IMR-90 (cell line): ENCODE results near the gene DHRS3. TPM values are rescaled to one million over a fixed set of nuclear protein-coding genes. Genes with fewer than 3 reads are reported as not detected.

ENCODE experiments used
- ATAC-seq: fragments of 200-7000 bp; cut with Tn5 transposase; 2 replicates; pipeline ENCODE4 v1.9.1; 2020; ENCODE audit warnings: low read depth, mild to moderate bottlenecking, moderate library complexity
- BruUV-seq: library from RNA; stranded (reverse); fragments of 400-500 nt; replicated peaks from 2 replicates; lab custom pipeline; 2021; lab: Mats Ljungman, UMichigan
- CTCF ChIA-PET: fragments of 300-600 bp; formaldehyde crosslinking; extraction: SDS; loops from one replicate; lab custom pipeline; 2021; ENCODE audit warnings: antibody characterized with exemption; lab: Yijun Ruan, JAX
- POLR2A ChIA-PET: fragments of 300-600 bp; sonication (Branson Sonifier 250); formaldehyde crosslinking; loops from one replicate; lab custom pipeline; 2022; ENCODE audit warnings: antibody characterized with exemption; ENCODE audit not compliant: unreplicated experiment; lab: Charles Lee
- DNase-seq: peaks from one replicate; pipeline ENCODE4 v3.0.0; 2013
- H2AFZ ChIP-seq: replicated peaks from 2 replicates; pipeline ENCODE3; 2013; ENCODE audit warnings: low read length, mild to moderate bottlenecking; ENCODE audit not compliant: poor library complexity
- H2AK5ac ChIP-seq: 2 replicates; pipeline ENCODE4 v1.6.1; 2013; ENCODE audit warnings: low read depth, low read length, inconsistent platforms
- H2AK9ac ChIP-seq: replicated peaks from 2 replicates; pipeline ENCODE3; 2013; ENCODE audit warnings: mild to moderate bottlenecking, low read depth, low read length, moderate library complexity; ENCODE audit not compliant: poor library complexity
- H2BK120ac ChIP-seq: 2 replicates; pipeline ENCODE4 v1.6.1; 2013; ENCODE audit warnings: low read depth, low read length, inconsistent platforms
- H2BK15ac ChIP-seq: 3 replicates; pipeline ENCODE4 v1.6.1; 2013; ENCODE audit warnings: low read depth, low read length, inconsistent platforms
- H2BK20ac ChIP-seq: 2 replicates; pipeline ENCODE4 v1.6.1; 2013; ENCODE audit warnings: low read depth, mild to moderate bottlenecking, inconsistent platforms, low read length, moderate library complexity
- H2BK5ac ChIP-seq: 2 replicates; pipeline ENCODE4 v1.6.1; 2013; ENCODE audit warnings: mild to moderate bottlenecking, low read depth, low read length, inconsistent platforms; ENCODE audit not compliant: poor library complexity, severe bottlenecking
- H3K14ac ChIP-seq: replicated peaks from 2 replicates; pipeline ENCODE4 v1.6.1; 2013; ENCODE audit warnings: low read depth, low read length, inconsistent platforms
- H3K18ac ChIP-seq: 2 replicates; pipeline ENCODE4 v1.6.1; 2013; ENCODE audit warnings: low read depth, low read length, control low read depth
- H3K23ac ChIP-seq: 2 replicates; pipeline ENCODE4 v1.6.1; 2013; ENCODE audit warnings: low read depth, low read length, inconsistent platforms
- H3K27ac ChIP-seq: 2 replicates; pipeline ENCODE4 v1.5.1; 2013; ENCODE audit warnings: mild to moderate bottlenecking, control low read depth, low read length; ENCODE audit not compliant: insufficient read depth
- H3K27me3 ChIP-seq: 2 replicates; pipeline ENCODE4 v1.6.1; 2013; ENCODE audit warnings: low read length; ENCODE audit not compliant: control insufficient read depth, insufficient read depth
- H3K36me3 ChIP-seq: 2 replicates; pipeline ENCODE4 v1.6.1; 2013; ENCODE audit warnings: low read length, mixed read lengths; ENCODE audit not compliant: control insufficient read depth, insufficient read depth
- H3K4ac ChIP-seq: 2 replicates; pipeline ENCODE4 v1.6.1; 2013; ENCODE audit warnings: low read depth, low read length, inconsistent platforms
- H3K4me1 ChIP-seq: 2 replicates; pipeline ENCODE4 v1.6.1; 2013; ENCODE audit warnings: low read length, mixed read lengths; ENCODE audit not compliant: control insufficient read depth, insufficient read depth
- H3K4me2 ChIP-seq: 2 replicates; pipeline ENCODE4 v1.6.1; 2013; ENCODE audit warnings: low read depth, mild to moderate bottlenecking, control low read depth, low read length, moderate library complexity
- H3K4me3 ChIP-seq: 2 replicates; pipeline ENCODE4 v1.5.1; 2013; ENCODE audit warnings: low read depth, mild to moderate bottlenecking, control low read depth, low read length, moderate library complexity; ENCODE audit not compliant: insufficient read depth
- H3K56ac ChIP-seq: 2 replicates; pipeline ENCODE4 v1.6.1; 2013; ENCODE audit warnings: low read length, inconsistent platforms; ENCODE audit not compliant: insufficient read depth; ENCODE audit errors: extremely low read depth
- H3K79me1 ChIP-seq, 2 experiments: 2 replicates each; pipeline ENCODE4 v1.6.1; 2013; ENCODE audit warnings: low read length in 2 of 2, inconsistent platforms in 1 of 2, low read depth in 1 of 2
- H3K9ac ChIP-seq: 2 replicates; pipeline ENCODE4 v1.6.1; 2013; ENCODE audit warnings: low read depth, low read length, control low read depth
- H3K9me1 ChIP-seq: 2 replicates; pipeline ENCODE4 v1.6.1; 2013; ENCODE audit warnings: low read length, inconsistent platforms; ENCODE audit not compliant: insufficient read depth
- H3K9me3 ChIP-seq: 2 replicates; pipeline ENCODE4 v1.6.1; 2013; ENCODE audit warnings: low read length; ENCODE audit not compliant: control insufficient read depth, insufficient read depth
- H4K20me1 ChIP-seq: 2 replicates; pipeline ENCODE4 v1.6.1; 2013; ENCODE audit warnings: low read length, inconsistent platforms; ENCODE audit not compliant: insufficient read depth
- H4K5ac ChIP-seq: 2 replicates; pipeline ENCODE4 v1.6.1; 2013; ENCODE audit warnings: mild to moderate bottlenecking, low read depth, low read length, control low read depth
- H4K8ac ChIP-seq, 2 experiments: 2 replicates each; pipeline ENCODE4 v1.6.1; 2013; ENCODE audit warnings: low read depth in 2 of 2, low read length in 2 of 2, control low read depth in 1 of 2, inconsistent platforms in 1 of 2
- H4K91ac ChIP-seq: 2 replicates; pipeline ENCODE4 v1.6.1; 2013; ENCODE audit warnings: low read depth, low read length, inconsistent platforms; ENCODE audit not compliant: insufficient read depth
- BHLHE40 ChIP-seq: fragments of 150-350 bp; IDR thresholded peaks from 2 replicates; pipeline ENCODE4 v1.6.1; 2016; ENCODE audit warnings: mild to moderate bottlenecking, low read depth, low read length
- CEBPB ChIP-seq: IDR thresholded peaks from 2 replicates; pipeline ENCODE4 v1.6.1; 2012; ENCODE audit warnings: low read depth, low read length, improper control_type of control experiment
- CHD1 ChIP-seq: IDR thresholded peaks from 2 replicates; pipeline ENCODE4 v1.6.1; 2012; ENCODE audit warnings: low read depth, low read length, improper control_type of control experiment
- ELK1 ChIP-seq: fragments of 150-350 bp; IDR thresholded peaks from 2 replicates; pipeline ENCODE4 v1.6.1; 2016; ENCODE audit warnings: low read depth, mild to moderate bottlenecking, low read length, moderate library complexity, borderline replicate concordance
- FOS ChIP-seq: fragments of 150-350 bp; IDR thresholded peaks from 2 replicates; pipeline ENCODE4 v1.6.1; 2016; ENCODE audit warnings: low read depth, low read length
- MAFK ChIP-seq: IDR thresholded peaks from 2 replicates; pipeline ENCODE4 v1.6.1; 2012; ENCODE audit warnings: low read depth, low read length, improper control_type of control experiment
- MXI1 ChIP-seq: IDR thresholded peaks from 2 replicates; pipeline ENCODE4 v1.6.1; 2012; ENCODE audit warnings: low read depth, mild to moderate bottlenecking, low read length, moderate library complexity, borderline replicate concordance
- NFE2L2 ChIP-seq: fragments of 150-350 bp; IDR thresholded peaks from 2 replicates; pipeline ENCODE4 v1.6.1; 2016; ENCODE audit warnings: low read depth, mild to moderate bottlenecking, low read length
- POLR2A ChIP-seq: IDR thresholded peaks from 2 replicates; pipeline ENCODE4 v1.6.1; 2012; ENCODE audit warnings: mild to moderate bottlenecking, low read depth, low read length
- RAD21 ChIP-seq: IDR thresholded peaks from 2 replicates; pipeline ENCODE4 v1.6.1; 2012; ENCODE audit warnings: low read length, improper control_type of control experiment
- RCOR1 ChIP-seq: IDR thresholded peaks from 2 replicates; pipeline ENCODE4 v1.6.1; 2012; ENCODE audit warnings: mild to moderate bottlenecking, low read length, improper control_type of control experiment; ENCODE audit not compliant: insufficient replicate concordance
- RFX5 ChIP-seq: IDR thresholded peaks from 2 replicates; pipeline ENCODE4 v1.8.0; 2012; ENCODE audit warnings: low read depth, mild to moderate bottlenecking, low read length, moderate library complexity
- SMC3 ChIP-seq: fragments of 150-350 bp; IDR thresholded peaks from 2 replicates; pipeline ENCODE4 v1.6.1; 2016; ENCODE audit warnings: low read depth, mild to moderate bottlenecking, antibody characterized with exemption, low read length, moderate library complexity
- USF2 ChIP-seq: fragments of 150-350 bp; IDR thresholded peaks from 2 replicates; pipeline ENCODE4 v1.6.1; 2017; ENCODE audit warnings: mild to moderate bottlenecking, antibody characterized with exemption, low read length, low read depth
- WGBS, 2 experiments: methylation state at CpG; one replicate each; pipeline versions ENCODE4 v1.1.5 to v1.1.7; 2013; ENCODE audit warnings: missing lambda C conversion rate in 2 of 2; ENCODE audit not compliant: insufficient read length in 1 of 2; ENCODE audit errors: extremely low coverage in 2 of 2; 5-methylcytosine and 5-hydroxymethylcytosine counted together
- dilution Hi-C: fragments of 300-500 bp; cut with HindIII; formaldehyde crosslinking; loops from one replicate; pipeline ENCODE4 v1.14.3; 2018; ENCODE audit warnings: low sequenced_read_pairs; ENCODE audit not compliant: unreplicated experiment
- in situ Hi-C: fragments of 300-500 bp; cut with MboI; formaldehyde crosslinking; loops from 3 replicates; pipeline ENCODE4 v1.14.3; 2019; ENCODE audit warnings: low sequenced_read_pairs, inconsistent platforms, mixed read lengths
- intact Hi-C: fragments of 100-400 bp; cut with micrococcal nuclease; formaldehyde crosslinking; loops from 2 replicates; pipeline ENCODE4 v1.10.0; 2022
- polyA plus RNA-seq, 3 experiments: library from polyadenylated mRNA; depleted of rRNA; stranded (reverse); fragments of >200 nt; gene quantifications; 2 replicates each; pipeline ENCODE4 v1.2.3, GENCODE V29; 2012; ENCODE audit warnings: low replicate concordance in 1 of 3
- total RNA-seq: library from RNA; depleted of rRNA; stranded (reverse); fragments of >200 nt; gene quantifications from 2 replicates; pipeline ENCODE4 v1.2.3, GENCODE V29; 2012

The DHRS3 gene
- total and polyA plus RNA-seq, 2 of the 4 experiments (the other 2 are of a cell fraction), result 11.2 to 14.5 TPM

- no peaks in the 10 kb centered on the region; the same call in 1 of the 2 replicates for H3K36me3 ChIP-seq
- peak overlapping the region; percentile 60 for H2AK9ac ChIP-seq
- BruUV-seq, result no TSS peak
- no peaks in the 10 kb centered on the region for H3K27me3 ChIP-seq
- ATAC-seq, result peak; percentile 22
- WGBS, 2 experiments, result 18% methylated on average over 18 of the region's 47 CpGs; no CpG with 5 or more reads in 1 of the 2 experiments
- peak overlapping the region; percentile 33; the same call in 1 of the 2 replicates for H3K4me2 ChIP-seq
- H4K91ac ChIP-seq, result peak overlapping the region; percentile 86
- H3K14ac ChIP-seq, result no peak overlapping the region; the same call in 1 of the 2 replicates
- peak overlapping the region; percentile 73 for H3K27ac ChIP-seq
- peak overlapping the region; percentile 0; the same call in 1 of the 3 replicates for H2BK15ac ChIP-seq
- peak overlapping the region; percentile 26 for H4K5ac ChIP-seq
- CTCF ChIA-PET, result interaction anchor here (1.0 to 2.9 kb wide), 3 partner anchors 23 to 188 kb away, joined by 3 to 6 read pairs (median 4); partner anchors contain the start of gene DHRS3
- H3K4me3 ChIP-seq, result no peak overlapping the region
- peak overlapping the region; percentile 62 to 79; a peak in 3 of 4 replicates for H4K8ac ChIP-seq
- H2AK5ac ChIP-seq, result peak overlapping the region; percentile 79
- peaks cover 24% of the 10 kb centered on the region for H3K4me1 ChIP-seq
- peak overlapping the region; percentile 89 for H2BK120ac ChIP-seq
- intact Hi-C loops (no loop called here), in situ Hi-C loops (no loop called here), dilution Hi-C loops (no loop called here)
- H3K23ac ChIP-seq, result peak overlapping the region; percentile 5; the same call in 1 of the 2 replicates
- H3K9ac ChIP-seq, result peak overlapping the region; percentile 64
- peak overlapping the region; percentile 68 for H3K18ac ChIP-seq
- H2BK20ac ChIP-seq, result peak overlapping the region; percentile 38
- H3K9me3 ChIP-seq, result no peaks in the 10 kb centered on the region
- POLR2A ChIA-PET, result interaction anchor here (0.6 kb wide), 2 partner anchors 150 to 192 kb away, joined by 3 to 4 read pairs; no protein-coding TSS in a partner anchor
- peak overlapping the region; percentile 82 for H2AFZ ChIP-seq
- peaks cover 4 to 6% of the 10 kb centered on the region in 2 experiments; a peak in 2 of 4 replicates for H3K79me1 ChIP-seq
- peaks cover 3% of the 10 kb centered on the region; the same call in 1 of the 2 replicates for H3K9me1 ChIP-seq
- peak overlapping the region; percentile 87 for H3K4ac ChIP-seq
- H4K20me1 ChIP-seq, result no peaks in the 10 kb centered on the region; the same call in 1 of the 2 replicates
- H3K56ac ChIP-seq, result no peak overlapping the region; the same call in 1 of the 2 replicates
- peak; percentile 59 for DNase-seq
- H2BK5ac ChIP-seq, result peak overlapping the region; percentile 80
- TF ChIP-seq ELK1 (no peak), MXI1 (no peak), USF2 (peak; percentile 56), RFX5 (no peak), POLR2A (peak; percentile 36; the same call in 1 of the 2 replicates), SMC3 (no peak), CHD1 (no peak), MAFK (no peak), CEBPB (no peak), RAD21 (no peak), RCOR1 (no peak), NFE2L2 (no peak), BHLHE40 (no peak; the same call in 1 of the 2 replicates), FOS (no peak)
Observed at GRCh38 chr1:12594966-12595756, 22.8 kb downstream of the DHRS3 start.
